Measurements from ENCODE around the gene CD59. TPM values are rescaled to one million over a fixed set of nuclear protein-coding genes. Genes with fewer than 3 reads are reported as not detected.
A peak's percentile ranks its signal among the peaks of the same experiment; 100 is the strongest.

CD59 gene
- polyA plus RNA-seq, 3 donors = 3.7 to 34.9 (median 21.1) TPM

GRCh38 chr11:33697997-33698396, 38.2 kb downstream of the CD59 start:
- peaks cover 0 to 4% (median 0%) of the 10 kb centered on the region in 7 donors for H3K9me3 Mint-ChIP-seq
- DNase-seq = no peak
- Histone ChIP-seq H3K36me3 (replicated peaks in 1 of 2; ENCODE audit: control insufficient read depth in 1 of 2, insufficient read depth in 2 of 2, low read length in 2 of 2) (no peaks in the 10 kb centered on the region), H3K27me3 (ENCODE audit: control insufficient read depth in 2 of 2, insufficient read depth in 2 of 2, low read length in 2 of 2) (peaks cover 7 to 33% of the 10 kb centered on the region in 2 donors), H3K4me2 (replicated peaks; ENCODE audit: extremely low read depth, low read length, poor library complexity, severe bottlenecking) (no peak overlapping the region), H2AFZ (ENCODE audit: insufficient read depth, low read depth, low read length, poor library complexity, severe bottlenecking) (no peak overlapping the region), H3K4me3 (replicated peaks in 1 of 3; ENCODE audit: low read depth in 2 of 3, low read length in 3 of 3) (no peak overlapping the region), H3K9ac (ENCODE audit: insufficient read depth, low read length, poor library complexity, severe bottlenecking) (no peak overlapping the region), H3K27ac (ENCODE audit: low read depth in 1 of 2, low read length in 2 of 2) (no peak overlapping the region), H3K9me3 (replicated peaks in 1 of 2; ENCODE audit: control insufficient read depth in 1 of 2, insufficient read depth in 1 of 2, low read length in 2 of 2) (no peaks in the 10 kb centered on the region), H4K20me1 (ENCODE audit: insufficient read depth, low read length) (no peaks in the 10 kb centered on the region), H3K79me2 (ENCODE audit: insufficient read depth, low read length) (no peaks in the 10 kb centered on the region), H3K4me1 (ENCODE audit: control insufficient read depth in 1 of 2, insufficient read depth in 2 of 2, low read length in 2 of 2) (peaks cover 16 to 18% of the 10 kb centered on the region in 2 donors)
- H3K36me3 Mint-ChIP-seq = no peaks in the 10 kb centered on the region
- intact Hi-C loops (cut with micrococcal nuclease) = loop anchor here in 1 of 2 donors (10.0 kb wide), 1 partner anchor 333 kb away; no protein-coding TSS in a partner anchor
- 89% methylated on average over 1 of the region's 3 CpGs for WGBS (ENCODE audit: insufficient coverage)
- TF ChIP-seq, protein P1, sequence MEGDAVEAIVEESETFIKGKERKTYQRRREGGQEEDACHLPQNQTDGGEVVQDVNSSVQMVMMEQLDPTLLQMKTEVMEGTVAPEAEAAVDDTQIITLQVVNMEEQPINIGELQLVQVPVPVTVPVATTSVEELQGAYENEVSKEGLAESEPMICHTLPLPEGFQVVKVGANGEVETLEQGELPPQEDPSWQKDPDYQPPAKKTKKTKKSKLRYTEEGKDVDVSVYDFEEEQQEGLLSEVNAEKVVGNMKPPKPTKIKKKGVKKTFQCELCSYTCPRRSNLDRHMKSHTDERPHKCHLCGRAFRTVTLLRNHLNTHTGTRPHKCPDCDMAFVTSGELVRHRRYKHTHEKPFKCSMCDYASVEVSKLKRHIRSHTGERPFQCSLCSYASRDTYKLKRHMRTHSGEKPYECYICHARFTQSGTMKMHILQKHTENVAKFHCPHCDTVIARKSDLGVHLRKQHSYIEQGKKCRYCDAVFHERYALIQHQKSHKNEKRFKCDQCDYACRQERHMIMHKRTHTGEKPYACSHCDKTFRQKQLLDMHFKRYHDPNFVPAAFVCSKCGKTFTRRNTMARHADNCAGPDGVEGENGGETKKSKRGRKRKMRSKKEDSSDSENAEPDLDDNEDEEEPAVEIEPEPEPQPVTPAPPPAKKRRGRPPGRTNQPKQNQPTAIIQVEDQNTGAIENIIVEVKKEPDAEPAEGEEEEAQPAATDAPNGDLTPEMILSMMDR (IDR thresholded peaks at IDR 0.05) = no peak
- H3K4me3 Mint-ChIP-seq = peak overlapping the region in 1 of 2 donors; percentile 58
- peaks cover 24% of the 10 kb centered on the region for H3K4me1 Mint-ChIP-seq
- H3K27ac Mint-ChIP-seq = no peak overlapping the region
- peaks cover 26 to 41% (median 30%) of the 10 kb centered on the region in 3 donors for H3K27me3 Mint-ChIP-seq (ENCODE audit: low read depth in 3 of 3)

GRCh38 chr11:33696931-33697638, 39.1 kb downstream of the CD59 start:
- TF ChIP-seq, protein P1 (IDR thresholded peaks at IDR 0.05) = no peak
- Histone ChIP-seq H3K9ac (ENCODE audit: insufficient read depth, low read length, poor library complexity, severe bottlenecking) (no peak overlapping the region), H3K4me2 (replicated peaks; ENCODE audit: extremely low read depth, low read length, poor library complexity, severe bottlenecking) (no peak overlapping the region), H3K27me3 (ENCODE audit: control insufficient read depth in 2 of 2, insufficient read depth in 2 of 2, low read length in 2 of 2) (peaks cover 5 to 33% of the 10 kb centered on the region in 2 donors), H3K4me3 (replicated peaks in 1 of 3; ENCODE audit: low read depth in 2 of 3, low read length in 3 of 3) (no peak overlapping the region), H2AFZ (ENCODE audit: insufficient read depth, low read depth, low read length, poor library complexity, severe bottlenecking) (no peak overlapping the region), H3K79me2 (ENCODE audit: insufficient read depth, low read length) (no peaks in the 10 kb centered on the region), H3K27ac (ENCODE audit: low read depth in 1 of 2, low read length in 2 of 2) (no peak overlapping the region), H3K36me3 (replicated peaks in 1 of 2; ENCODE audit: control insufficient read depth in 1 of 2, insufficient read depth in 2 of 2, low read length in 2 of 2) (no peaks in the 10 kb centered on the region), H4K20me1 (ENCODE audit: insufficient read depth, low read length) (no peaks in the 10 kb centered on the region), H3K9me3 (replicated peaks in 1 of 2; ENCODE audit: control insufficient read depth in 1 of 2, insufficient read depth in 1 of 2, low read length in 2 of 2) (no peaks in the 10 kb centered on the region), H3K4me1 (ENCODE audit: control insufficient read depth in 1 of 2, insufficient read depth in 2 of 2, low read length in 2 of 2) (peaks cover 16 to 18% of the 10 kb centered on the region in 2 donors)
- H3K36me3 Mint-ChIP-seq = no peaks in the 10 kb centered on the region
- H3K4me1 Mint-ChIP-seq = peaks cover 24% of the 10 kb centered on the region
- intact Hi-C loops (cut with micrococcal nuclease) = loop anchor here in 1 of 2 donors (10.0 kb wide), 1 partner anchor 332 kb away; no protein-coding TSS in a partner anchor
- DNase-seq = no peak
- H3K9me3 Mint-ChIP-seq = peaks cover 0 to 4% (median 0%) of the 10 kb centered on the region in 7 donors
- peak overlapping the region in 1 of 2 donors; percentile 32 for H3K4me3 Mint-ChIP-seq
- H3K27ac Mint-ChIP-seq = peak overlapping the region in 1 of 7 donors; percentile 2
- 95% methylated on average over 6 of the region's 6 CpGs for WGBS (ENCODE audit: insufficient coverage)
- H3K27me3 Mint-ChIP-seq (ENCODE audit: low read depth in 3 of 3) = peaks cover 26 to 41% (median 31%) of the 10 kb centered on the region in 3 donors

Data from CD14-positive monocyte (primary cell).